Subcutaneous abdominal adipose tissue (tissue), 5 donors: ENCODE results near the gene RBBP4.
"Not testable (repeated sequence)": the region's sequence is repeated elsewhere in the genome, so short reads cannot be mapped to it uniquely, and the experiment has no call there.

ENCODE experiments used
- H3K27ac ChIP-seq: one replicate; pipeline ENCODE4 v1.7.0; 2013; ENCODE audit warnings: low read depth, mild to moderate bottlenecking, inconsistent platforms, low read length, moderate library complexity
- H3K27me3 ChIP-seq, 5 donors: one replicate each; pipeline ENCODE4 v1.7.0; 2013; ENCODE audit warnings: low read length in 5 of 5, inconsistent platforms in 1 of 5; ENCODE audit not compliant: control insufficient read depth in 5 of 5, insufficient read depth in 4 of 5
- H3K36me3 ChIP-seq, 5 donors: one replicate each; pipeline ENCODE4 v1.7.0; 2013; ENCODE audit warnings: low read length in 5 of 5; ENCODE audit not compliant: control insufficient read depth in 5 of 5, insufficient read depth in 5 of 5
- H3K4me1 ChIP-seq, 5 donors: one replicate each; pipeline ENCODE4 v1.7.0; 2013; ENCODE audit warnings: low read length in 5 of 5, mild to moderate bottlenecking in 3 of 5, moderate library complexity in 1 of 5; ENCODE audit not compliant: control insufficient read depth in 5 of 5, insufficient read depth in 5 of 5
- H3K4me3 ChIP-seq, 5 donors: one replicate each; pipeline ENCODE4 v1.7.0; 2013; ENCODE audit warnings: low read length in 5 of 5, low read depth in 1 of 5
- H3K9ac ChIP-seq, 5 donors: one replicate each; pipeline ENCODE4 v1.7.0; 2013; ENCODE audit warnings: low read length in 5 of 5, mild to moderate bottlenecking in 4 of 5, moderate library complexity in 3 of 5
- H3K9me3 ChIP-seq, 5 donors: one replicate each; pipeline ENCODE4 v1.7.0; 2013; ENCODE audit warnings: low read length in 5 of 5; ENCODE audit not compliant: control insufficient read depth in 5 of 5
- donor health status: healthy.
- donor health status: healthy.
- donor health status: healthy.
- donor health status: healthy.
- donor health status: healthy.

RBBP4 gene

DNA sequence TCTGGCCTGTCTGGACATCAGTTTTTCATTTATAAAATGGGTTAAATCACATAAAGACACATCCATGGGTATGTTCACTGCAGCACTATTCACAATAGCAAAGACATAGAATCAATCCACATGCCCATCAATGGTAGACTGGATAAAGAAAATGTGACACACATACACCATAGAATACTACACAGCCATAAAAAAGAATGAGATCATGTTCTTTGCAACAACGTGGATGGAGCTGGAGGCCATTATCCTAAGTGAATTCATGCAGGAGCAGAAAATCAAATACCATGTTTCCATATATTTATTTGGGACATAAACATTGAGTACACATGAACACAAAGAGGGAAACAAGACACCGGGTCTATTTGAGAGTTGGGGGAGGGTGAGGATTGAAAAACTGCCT lies 28.8 kb upstream of the RBBP4 start:
- Histone ChIP-seq H3K4me1 (no peaks in the 10 kb centered on the region), H3K27me3 (no peaks in the 10 kb centered on the region), H3K27ac (no peak overlapping the region), H3K4me3 (no peak overlapping the region), H3K36me3 (peaks cover 2 to 17% (median 6%) of the 10 kb centered on the region in 5 donors), H3K9ac (no peak overlapping the region), H3K9me3 (no peaks in the 10 kb centered on the region)

DNA sequence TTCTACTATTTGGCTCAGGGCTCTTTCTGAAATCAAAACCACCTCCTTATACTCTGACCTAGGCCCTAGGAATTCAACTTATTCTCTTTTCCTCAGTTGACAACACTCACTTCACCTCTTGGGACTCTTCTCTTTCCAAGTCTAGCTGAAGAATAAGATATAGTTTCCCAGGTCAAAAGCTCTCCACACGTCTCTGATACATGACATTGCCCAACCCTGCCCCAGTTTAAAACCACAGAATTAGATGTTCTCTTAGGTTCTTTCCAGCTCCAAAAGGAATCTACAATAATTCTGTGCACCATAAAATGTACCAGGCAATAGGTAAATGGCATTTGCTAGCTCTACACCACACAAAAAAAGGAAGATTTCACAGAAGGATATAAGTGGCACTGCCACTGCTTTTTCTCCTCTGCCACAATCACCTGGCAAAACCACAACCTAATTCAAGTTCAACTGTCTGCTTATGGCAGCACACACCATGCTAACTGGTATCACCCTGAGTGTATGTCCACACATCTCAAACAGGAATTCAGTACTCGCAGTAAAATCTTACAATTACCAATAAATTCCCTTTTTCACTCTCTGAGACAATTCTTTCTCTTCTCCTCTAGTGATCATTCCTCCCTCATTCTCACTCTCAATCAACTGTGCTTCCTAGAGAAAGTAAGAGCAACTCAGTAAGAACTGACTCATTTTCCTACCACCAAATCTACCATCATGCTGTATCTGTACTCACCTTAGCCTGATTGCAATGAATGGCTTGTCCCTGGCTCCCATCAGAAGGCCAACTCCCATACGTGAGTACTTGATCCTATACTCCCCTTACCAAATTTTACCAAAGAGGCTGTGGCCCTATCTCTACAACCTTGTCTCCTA lies 28.0 kb upstream of the RBBP4 start:
- no peak overlapping the region for H3K9ac ChIP-seq
- H3K9me3 ChIP-seq = no peaks in the 10 kb centered on the region
- H3K4me1 ChIP-seq = no peaks in the 10 kb centered on the region
- H3K4me3 ChIP-seq = no peak overlapping the region
- peaks cover 7 to 23% (median 11%) of the 10 kb centered on the region in 5 donors for H3K36me3 ChIP-seq
- H3K27ac ChIP-seq = no peak overlapping the region
- no peaks in the 10 kb centered on the region for H3K27me3 ChIP-seq

DNA sequence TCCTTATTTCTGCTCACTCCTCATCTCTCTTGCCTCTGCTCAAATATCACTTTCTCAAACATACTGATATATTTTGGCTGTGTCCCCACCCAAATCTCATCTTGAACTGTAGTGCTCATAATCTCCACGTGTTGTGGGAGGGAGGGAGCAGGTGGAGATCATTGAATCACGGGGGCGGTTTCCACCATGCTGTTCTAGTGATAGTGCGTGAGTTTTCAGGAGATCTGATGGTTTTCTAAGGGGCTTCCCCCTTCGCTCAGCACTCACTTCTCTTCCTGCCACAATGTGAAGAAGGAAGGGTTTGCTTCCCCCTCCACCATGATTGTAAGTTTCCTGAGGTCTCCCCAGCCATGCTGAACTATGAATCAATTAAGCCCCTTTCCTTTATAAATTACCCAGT lies 27.2 kb upstream of the RBBP4 start:
- Histone ChIP-seq H3K36me3 (peaks cover 9 to 30% (median 11%) of the 10 kb centered on the region in 5 donors), H3K4me3 (no peak overlapping the region)

DNA sequence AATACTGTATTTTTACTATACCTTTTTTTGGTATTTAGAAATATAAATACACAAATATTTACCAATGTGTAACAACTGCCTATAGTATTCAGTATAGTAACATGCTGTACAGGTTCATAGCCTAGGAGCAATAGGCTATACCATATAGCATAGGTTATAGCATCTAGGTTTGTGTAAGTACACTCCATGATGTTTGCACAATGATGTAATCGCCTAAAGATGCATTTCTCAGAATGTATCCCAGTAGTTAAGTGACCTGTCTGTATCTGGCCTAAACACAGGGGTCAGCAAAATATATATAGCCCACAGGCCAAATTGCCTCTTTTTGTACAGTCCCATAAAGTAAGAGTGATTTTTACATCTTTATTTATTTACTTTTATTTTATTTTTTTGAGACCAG lies 24.8 kb upstream of the RBBP4 start:
- H3K4me1 ChIP-seq = no peaks in the 10 kb centered on the region
- H3K27me3 ChIP-seq = no peaks in the 10 kb centered on the region
- H3K27ac ChIP-seq = no peak overlapping the region
- no peak overlapping the region for H3K9ac ChIP-seq
- peaks cover 9 to 39% (median 11%) of the 10 kb centered on the region in 5 donors for H3K36me3 ChIP-seq
- no peaks in the 10 kb centered on the region for H3K9me3 ChIP-seq
- H3K4me3 ChIP-seq = no peak overlapping the region

More for the DNA sequence above, 27.2 kb upstream of the RBBP4 start:
- no peaks in the 10 kb centered on the region for H3K9me3 ChIP-seq
- H3K27me3 ChIP-seq = no peaks in the 10 kb centered on the region
- no peak overlapping the region for H3K9ac ChIP-seq
- no peak overlapping the region for H3K27ac ChIP-seq
- H3K4me1 ChIP-seq = no peaks in the 10 kb centered on the region

DNA sequence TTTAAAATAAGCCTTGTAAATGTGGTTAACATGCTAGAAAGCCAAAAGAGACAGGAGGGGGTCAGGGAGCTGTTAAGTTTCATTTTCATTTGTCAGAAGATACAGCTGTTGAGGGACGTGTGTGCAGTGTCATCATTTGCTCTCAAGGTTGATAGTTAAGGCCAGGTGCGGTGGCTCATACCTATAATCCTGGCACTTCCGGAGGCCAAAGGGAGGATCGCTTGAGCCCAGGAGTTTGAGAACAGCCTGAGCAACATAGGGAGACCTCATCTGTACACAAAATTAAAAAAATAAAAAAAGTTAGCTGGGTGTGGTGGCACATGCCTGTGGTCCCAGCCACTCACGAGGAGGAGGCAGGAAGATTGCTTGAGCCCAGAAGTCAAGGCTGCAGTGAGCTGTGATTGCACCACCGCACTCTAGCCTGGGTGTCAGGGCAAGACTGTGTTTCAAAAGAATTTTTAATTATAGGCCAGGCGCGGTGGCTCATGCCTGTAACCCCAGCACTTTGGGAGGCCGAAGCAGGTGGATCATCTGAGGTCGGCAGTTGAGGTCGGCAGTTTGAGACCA lies 23.3 kb upstream of the RBBP4 start:
- H3K27ac ChIP-seq = no peak overlapping the region

DNA sequence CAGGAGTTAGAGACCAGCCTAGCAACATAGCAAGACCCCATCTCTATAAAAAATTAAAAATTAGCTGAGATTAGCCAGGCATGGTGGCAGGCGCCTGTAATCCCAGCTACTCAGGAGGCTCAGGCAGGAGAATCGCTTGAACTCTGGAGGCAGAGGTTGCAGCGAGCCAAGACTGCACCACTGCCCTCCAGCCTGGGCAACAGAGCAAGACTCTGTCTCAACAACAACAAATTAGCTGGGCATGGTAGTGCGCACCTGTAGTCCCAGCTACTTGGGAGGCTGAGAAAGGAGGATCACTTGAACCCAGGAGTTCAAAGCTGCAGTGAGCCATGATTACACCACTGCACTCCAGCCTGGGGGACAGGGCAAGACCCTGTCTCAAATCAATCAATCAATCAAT lies 20.8 kb upstream of the RBBP4 start:
- not testable (repeated sequence) for H3K9me3 ChIP-seq, H3K4me3 ChIP-seq, H3K4me1 ChIP-seq, H3K27ac ChIP-seq, H3K27me3 ChIP-seq, H3K9ac ChIP-seq
- H3K36me3 ChIP-seq = peaks cover 10 to 47% (median 18%) of the 10 kb centered on the region in 5 donors

More for the DNA sequence above, 23.3 kb upstream of the RBBP4 start:
- Histone ChIP-seq H3K27me3 (no peaks in the 10 kb centered on the region), H3K4me1 (no peaks in the 10 kb centered on the region), H3K36me3 (peaks cover 7 to 45% (median 12%) of the 10 kb centered on the region in 5 donors), H3K9ac (no peak overlapping the region), H3K4me3 (no peak overlapping the region), H3K9me3 (no peaks in the 10 kb centered on the region)

DNA sequence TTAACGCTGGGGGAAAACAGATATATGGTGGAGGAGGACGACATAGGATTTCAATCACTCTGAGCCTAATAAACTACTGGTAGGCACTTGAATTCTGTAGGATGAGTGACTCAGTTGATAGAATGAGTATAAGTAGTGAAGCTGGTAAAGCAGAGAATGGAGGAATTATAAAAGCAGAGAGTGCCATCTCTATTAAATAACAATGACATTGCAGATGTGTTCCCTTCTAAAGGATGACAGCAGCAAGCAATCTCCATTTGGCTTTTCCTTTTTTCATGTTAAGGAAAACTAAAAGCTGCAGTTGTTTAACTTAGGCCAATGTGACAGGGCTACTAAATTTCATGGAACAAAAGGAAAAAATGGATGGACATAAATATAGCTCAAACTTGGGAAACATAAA lies 18.2 kb upstream of the RBBP4 start:
- Histone ChIP-seq H3K27me3 (no peaks in the 10 kb centered on the region), H3K9me3 (no peaks in the 10 kb centered on the region), H3K4me1 (no peaks in the 10 kb centered on the region), H3K27ac (no peak overlapping the region), H3K9ac (peak overlapping the region in 1 of 5 donors; percentile 2), H3K4me3 (no peak overlapping the region), H3K36me3 (peaks cover 4 to 31% (median 11%) of the 10 kb centered on the region in 5 donors)

DNA sequence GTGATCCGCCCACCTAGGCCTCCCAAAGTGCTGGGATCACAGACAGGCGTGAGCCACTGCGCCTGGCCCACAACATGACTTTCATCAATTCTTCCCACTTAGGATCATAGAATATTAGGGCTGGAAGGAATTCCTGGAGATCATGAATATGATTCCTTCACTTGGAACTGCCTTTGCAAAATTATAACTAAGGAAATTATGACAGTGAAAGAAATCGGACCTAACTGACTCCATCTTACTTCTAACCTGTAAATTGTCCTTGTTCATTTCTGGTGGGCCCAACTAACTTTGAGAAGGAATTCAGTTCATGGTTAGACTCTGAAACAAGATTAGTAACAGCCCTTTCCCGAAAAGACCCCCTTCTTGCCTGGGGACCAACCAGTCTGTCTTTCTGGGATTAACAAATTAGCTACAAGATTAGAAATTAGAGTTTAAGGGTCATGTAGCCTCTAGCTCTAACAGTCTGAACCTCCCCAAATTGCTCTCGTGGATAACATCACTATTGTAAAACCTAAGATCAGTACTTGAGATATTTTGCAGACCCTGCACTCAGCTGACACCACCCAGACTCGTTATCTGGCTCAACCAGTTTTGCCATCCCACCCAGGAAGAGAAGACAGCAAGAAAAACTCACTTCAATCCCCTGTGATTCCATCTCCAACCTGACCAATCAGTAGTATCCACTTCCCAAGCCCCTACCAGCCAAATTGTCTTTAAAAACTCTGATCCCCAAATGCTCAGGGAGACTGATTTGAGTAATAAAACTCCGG lies 15.3 kb upstream of the RBBP4 start:
- no peak overlapping the region for H3K4me3 ChIP-seq
- H3K9ac ChIP-seq = no peak overlapping the region
- no peaks in the 10 kb centered on the region for H3K4me1 ChIP-seq
- peaks cover 4 to 20% (median 10%) of the 10 kb centered on the region in 5 donors for H3K36me3 ChIP-seq
- no peaks in the 10 kb centered on the region for H3K9me3 ChIP-seq
- H3K27ac ChIP-seq = no peak overlapping the region
- H3K27me3 ChIP-seq = no peaks in the 10 kb centered on the region

DNA sequence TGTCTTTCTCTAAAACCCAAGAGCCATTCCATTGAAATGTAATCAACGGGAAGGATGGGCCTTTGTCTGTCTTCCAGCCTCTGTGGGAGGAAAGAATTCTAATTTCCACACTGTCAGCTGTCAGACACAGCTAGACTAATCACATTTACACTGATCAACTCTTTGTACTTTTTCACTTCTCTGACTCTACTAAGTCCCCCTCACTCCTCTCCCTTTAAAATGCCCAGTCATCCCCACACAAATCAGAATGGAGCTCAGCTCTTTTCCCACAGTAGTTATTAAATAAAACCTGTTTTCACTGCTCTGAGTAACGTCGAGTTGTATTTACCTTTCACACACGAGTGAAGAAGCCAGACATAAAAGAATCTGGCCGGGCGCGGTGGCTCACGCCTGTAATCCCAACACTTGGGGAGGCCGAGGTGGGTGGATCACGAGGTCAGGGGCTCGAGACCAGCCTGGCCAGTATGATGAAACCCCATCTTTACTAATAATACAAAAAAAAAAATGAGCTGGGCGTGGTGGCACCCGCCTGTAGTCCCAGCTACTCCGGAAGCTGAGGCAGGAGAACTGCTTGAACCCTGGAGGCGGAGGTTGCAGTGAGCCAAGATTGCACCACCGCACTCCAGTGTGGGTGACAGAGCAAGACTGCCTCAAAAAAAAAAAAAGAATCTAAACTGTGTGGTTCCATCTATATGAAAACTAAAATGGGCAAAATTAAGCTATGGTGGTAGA lies 13.9 kb upstream of the RBBP4 start:
- H3K9me3 ChIP-seq = no peaks in the 10 kb centered on the region

More for the DNA sequence above, 13.9 kb upstream of the RBBP4 start:
- peaks cover 2 to 15% (median 8%) of the 10 kb centered on the region in 5 donors for H3K36me3 ChIP-seq
- H3K9ac ChIP-seq = no peak overlapping the region
- H3K27ac ChIP-seq = no peak overlapping the region
- no peak overlapping the region for H3K4me3 ChIP-seq
- no peaks in the 10 kb centered on the region for H3K27me3 ChIP-seq
- no peaks in the 10 kb centered on the region for H3K4me1 ChIP-seq
